Measurements from ENCODE around the gene TMEM233. TPM values are rescaled to one million over a fixed set of nuclear protein-coding genes. Genes with fewer than 3 reads are reported as not detected.

TMEM233 gene
- polyA plus RNA-seq, 3 donors: not detected

DNA sequence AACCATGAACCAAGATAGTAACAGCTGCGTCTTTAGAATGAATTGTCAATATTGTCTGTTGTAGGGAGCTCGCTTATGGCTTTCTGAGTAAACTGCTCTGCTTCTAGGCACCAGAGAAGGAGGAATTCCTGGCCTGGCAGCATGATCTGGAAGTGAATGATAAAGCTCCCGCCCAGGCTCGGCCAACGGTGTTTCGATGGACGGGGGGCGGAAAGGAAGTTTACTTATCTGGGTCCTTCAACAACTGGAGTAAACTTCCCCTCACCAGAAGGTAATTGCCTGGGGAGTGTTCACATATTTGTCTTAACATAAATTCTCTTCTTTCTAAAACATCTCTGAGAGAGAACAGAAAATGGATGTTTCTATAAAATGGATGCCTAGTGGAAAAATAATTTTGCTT is 78.6 kb downstream of the TMEM233 start:
- Histone ChIP-seq H3K79me2 (ENCODE audit: insufficient read depth, low read length) (peaks cover 50% of the 10 kb centered on the region), H4K20me1 (ENCODE audit: insufficient read depth, low read length) (peaks cover 24% of the 10 kb centered on the region), H3K27ac (ENCODE audit: low read depth in 1 of 2, low read length in 2 of 2) (no peak overlapping the region), H3K9me3 (replicated peaks in 1 of 2; ENCODE audit: control insufficient read depth in 1 of 2, insufficient read depth in 1 of 2, low read length in 2 of 2) (no peaks in the 10 kb centered on the region), H3K4me1 (ENCODE audit: control insufficient read depth in 1 of 2, insufficient read depth in 2 of 2, low read length in 2 of 2) (peaks cover 11 to 35% of the 10 kb centered on the region in 2 donors), H3K4me3 (replicated peaks in 1 of 3; ENCODE audit: low read depth in 2 of 3, low read length in 3 of 3) (no peak overlapping the region), H3K36me3 (replicated peaks in 1 of 2; ENCODE audit: control insufficient read depth in 1 of 2, insufficient read depth in 2 of 2, low read length in 2 of 2) (peaks cover 65 to 76% of the 10 kb centered on the region in 2 donors), H3K4me2 (replicated peaks; ENCODE audit: extremely low read depth, low read length, poor library complexity, severe bottlenecking) (no peak overlapping the region), H2AFZ (ENCODE audit: insufficient read depth, low read depth, low read length, poor library complexity, severe bottlenecking) (no peak overlapping the region), H3K27me3 (ENCODE audit: control insufficient read depth in 2 of 2, insufficient read depth in 2 of 2, low read length in 2 of 2) (no peaks in the 10 kb centered on the region), H3K9ac (ENCODE audit: insufficient read depth, low read length, poor library complexity, severe bottlenecking) (no peak overlapping the region)
- DNase-seq: no peak
- Mint-ChIP-seq H3K4me1 (peaks cover 42% of the 10 kb centered on the region), H3K27ac (no peak overlapping the region), H3K36me3 (peaks cover 70% of the 10 kb centered on the region in 2 donors), H3K27me3 (ENCODE audit: low read depth in 3 of 3) (peaks cover 0 to 2% (median 0%) of the 10 kb centered on the region in 3 donors), H3K4me3 (no peak overlapping the region), H3K9me3 (no peaks in the 10 kb centered on the region)
- TF ChIP-seq, protein P1, sequence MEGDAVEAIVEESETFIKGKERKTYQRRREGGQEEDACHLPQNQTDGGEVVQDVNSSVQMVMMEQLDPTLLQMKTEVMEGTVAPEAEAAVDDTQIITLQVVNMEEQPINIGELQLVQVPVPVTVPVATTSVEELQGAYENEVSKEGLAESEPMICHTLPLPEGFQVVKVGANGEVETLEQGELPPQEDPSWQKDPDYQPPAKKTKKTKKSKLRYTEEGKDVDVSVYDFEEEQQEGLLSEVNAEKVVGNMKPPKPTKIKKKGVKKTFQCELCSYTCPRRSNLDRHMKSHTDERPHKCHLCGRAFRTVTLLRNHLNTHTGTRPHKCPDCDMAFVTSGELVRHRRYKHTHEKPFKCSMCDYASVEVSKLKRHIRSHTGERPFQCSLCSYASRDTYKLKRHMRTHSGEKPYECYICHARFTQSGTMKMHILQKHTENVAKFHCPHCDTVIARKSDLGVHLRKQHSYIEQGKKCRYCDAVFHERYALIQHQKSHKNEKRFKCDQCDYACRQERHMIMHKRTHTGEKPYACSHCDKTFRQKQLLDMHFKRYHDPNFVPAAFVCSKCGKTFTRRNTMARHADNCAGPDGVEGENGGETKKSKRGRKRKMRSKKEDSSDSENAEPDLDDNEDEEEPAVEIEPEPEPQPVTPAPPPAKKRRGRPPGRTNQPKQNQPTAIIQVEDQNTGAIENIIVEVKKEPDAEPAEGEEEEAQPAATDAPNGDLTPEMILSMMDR (IDR thresholded peaks at IDR 0.05): no peak
- WGBS (ENCODE audit: insufficient coverage): 100% methylated on average over 2 of the region's 8 CpGs
- intact Hi-C loops (cut with micrococcal nuclease): loop anchor here in 1 of 2 donors (10.0 kb wide), 1 partner anchor 203 kb away; the partner anchor contains the start of gene CIT

DNA sequence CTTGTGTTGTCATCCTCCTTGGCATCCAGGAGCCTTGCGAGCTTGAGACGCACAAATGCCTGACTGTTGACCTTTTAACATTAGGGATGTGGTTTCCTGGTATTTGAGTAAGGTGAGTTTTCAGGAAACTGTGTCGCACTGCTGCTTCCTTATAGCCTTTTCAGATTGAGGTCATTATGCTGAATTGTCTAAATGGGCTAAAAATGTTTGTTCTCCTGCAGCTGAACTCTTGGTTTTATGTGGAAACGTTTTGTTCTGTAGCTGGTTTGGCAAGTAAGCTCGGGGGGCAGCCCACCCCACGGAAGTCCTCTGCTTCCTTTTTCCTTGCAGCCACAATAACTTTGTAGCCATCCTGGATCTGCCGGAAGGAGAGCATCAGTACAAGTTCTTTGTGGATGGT is 80.1 kb downstream of the TMEM233 start:
- Mint-ChIP-seq H3K9me3 (no peaks in the 10 kb centered on the region), H3K27ac (peak overlapping the region in 1 of 7 donors; percentile 80), H3K36me3 (peaks cover 82 to 85% of the 10 kb centered on the region in 2 donors), H3K27me3 (ENCODE audit: low read depth in 3 of 3) (no peaks in the 10 kb centered on the region), H3K4me1 (peaks cover 37% of the 10 kb centered on the region), H3K4me3 (no peak overlapping the region)
- intact Hi-C loops (cut with micrococcal nuclease): loop anchor here in 1 of 2 donors (10.0 kb wide), 1 partner anchor 201 kb away; the partner anchor contains the start of gene CIT
- peaks cover 38% of the 10 kb centered on the region for H3K79me2 ChIP-seq (ENCODE audit: insufficient read depth, low read length)
- no peak overlapping the region for H3K4me3 ChIP-seq (replicated peaks in 1 of 3; ENCODE audit: low read depth in 2 of 3, low read length in 3 of 3)
- TF ChIP-seq, protein P1 (IDR thresholded peaks at IDR 0.05): no peak
- no peak overlapping the region for H2AFZ ChIP-seq (ENCODE audit: insufficient read depth, low read depth, low read length, poor library complexity, severe bottlenecking)
- 9% methylated on average over 6 of the region's 7 CpGs for WGBS (ENCODE audit: insufficient coverage)
- DNase-seq: no peak
- H3K4me1 ChIP-seq (ENCODE audit: control insufficient read depth in 1 of 2, insufficient read depth in 2 of 2, low read length in 2 of 2): peaks cover 4 to 24% of the 10 kb centered on the region in 2 donors
- no peak overlapping the region for H3K4me2 ChIP-seq (replicated peaks; ENCODE audit: extremely low read depth, low read length, poor library complexity, severe bottlenecking)
- peaks cover 24% of the 10 kb centered on the region for H4K20me1 ChIP-seq (ENCODE audit: insufficient read depth, low read length)
- H3K9me3 ChIP-seq (replicated peaks in 1 of 2; ENCODE audit: control insufficient read depth in 1 of 2, insufficient read depth in 1 of 2, low read length in 2 of 2): no peaks in the 10 kb centered on the region
- peaks cover 78 to 91% of the 10 kb centered on the region in 2 donors for H3K36me3 ChIP-seq (replicated peaks in 1 of 2; ENCODE audit: control insufficient read depth in 1 of 2, insufficient read depth in 2 of 2, low read length in 2 of 2)
- peak overlapping the region in 1 of 2 donors; percentile 11 for H3K27ac ChIP-seq (ENCODE audit: low read depth in 1 of 2, low read length in 2 of 2)
- H3K27me3 ChIP-seq (ENCODE audit: control insufficient read depth in 2 of 2, insufficient read depth in 2 of 2, low read length in 2 of 2): no peaks in the 10 kb centered on the region
- no peak overlapping the region for H3K9ac ChIP-seq (ENCODE audit: insufficient read depth, low read length, poor library complexity, severe bottlenecking)
